CD4-positive, alpha-beta T cell (primary cell): ENCODE measurements around the gene JTB. TPM values are rescaled to one million over a fixed set of nuclear protein-coding genes. Genes with fewer than 3 reads are reported as not detected.

ENCODE experiments used
- ATAC-seq: fragments of 200-7000 bp; cut with Tn5 transposase; one replicate; pipeline ENCODE4 v1.10.0; 2022; ENCODE audit warnings: mild to moderate bottlenecking; ENCODE audit not compliant: poor library complexity
- CTCF ChIA-PET: fragments of 350-600 bp; sonication (Branson Sonifier 250); formaldehyde crosslinking; loops from one replicate; lab custom pipeline; 2021; ENCODE audit warnings: antibody characterized with exemption, inconsistent platforms; lab: Charles Lee
- POLR2A ChIA-PET: fragments of 350-600 bp; sonication (Branson Sonifier 250); formaldehyde crosslinking; loops from one replicate; lab custom pipeline; 2021; ENCODE audit warnings: antibody characterized with exemption, inconsistent platforms; lab: Charles Lee
- DNase-seq, 14 experiments: peaks; one replicate each; pipeline ENCODE4 v3.0.0-alpha.2; 2013 to 2020; ENCODE audit warnings: mixed read lengths in 2 of 14
- H3K27ac ChIP-seq, 2 donors: one replicate each; pipeline versions ENCODE4 v1.5.1 to v1.7.0; 2013; ENCODE audit warnings: low read length in 2 of 2, low read depth in 1 of 2, mild to moderate bottlenecking in 1 of 2
- H3K27me3 ChIP-seq, 2 experiments: 1 replicate in 1 of 2; 2 replicates in 1 of 2; pipeline versions ENCODE4 v1.6.1 to v1.7.0; 2013; ENCODE audit warnings: low read length in 2 of 2, control low read depth in 1 of 2, mild to moderate bottlenecking in 1 of 2, moderate library complexity in 1 of 2; ENCODE audit not compliant: insufficient read depth in 2 of 2, control insufficient read depth in 1 of 2
- H3K36me3 ChIP-seq: one replicate; pipeline ENCODE4 v1.6.1; 2013; ENCODE audit warnings: low read length, control low read depth; ENCODE audit not compliant: insufficient read depth
- H3K4me1 ChIP-seq: one replicate; pipeline ENCODE4 v1.6.1; 2013; ENCODE audit warnings: low read length, control low read depth; ENCODE audit not compliant: insufficient read depth
- H3K4me3 ChIP-seq: one replicate; pipeline ENCODE4 v1.5.1; 2013; ENCODE audit warnings: mild to moderate bottlenecking, low read length, moderate library complexity
- H3K9me3 ChIP-seq, 2 experiments: 1 replicate in 1 of 2; 2 replicates in 1 of 2; pipeline versions ENCODE4 v1.6.1 to v1.7.0; 2013; ENCODE audit warnings: low read length in 2 of 2, mild to moderate bottlenecking in 2 of 2, control low read depth in 1 of 2, moderate library complexity in 1 of 2; ENCODE audit not compliant: control insufficient read depth in 1 of 2, insufficient read depth in 1 of 2
- H3K27ac Mint-ChIP-seq: one replicate; pipeline ENCODE4 v1.8.0; 2020; ENCODE audit warnings: mixed read lengths
- H3K27me3 Mint-ChIP-seq: one replicate; pipeline ENCODE4 v1.8.0; 2021; ENCODE audit warnings: mixed read lengths
- H3K36me3 Mint-ChIP-seq: one replicate; pipeline ENCODE4 v1.8.0; 2021; ENCODE audit warnings: low read depth, mixed read lengths
- H3K4me1 Mint-ChIP-seq: one replicate; pipeline ENCODE4 v1.8.0; 2021; ENCODE audit warnings: low read depth, mixed read lengths
- H3K4me3 Mint-ChIP-seq: one replicate; pipeline ENCODE4 v1.8.0; 2020; ENCODE audit warnings: mild to moderate bottlenecking, mixed read lengths
- H3K9me3 Mint-ChIP-seq: one replicate; pipeline ENCODE4 v1.8.0; 2020; ENCODE audit warnings: mixed read lengths
- intact Hi-C, 2 experiments: fragments of 100-400 bp; cut with DNase I in 1 of 2; cut with micrococcal nuclease in 1 of 2; formaldehyde crosslinking; loops; one replicate each; pipeline versions ENCODE4 v1.15.1 to v1.9.0; 2023 to 2025; cut with DNase I, micrococcal nuclease
- total RNA-seq, 174 experiments: library from RNA in 2 of 174; stranded (reverse) in 2 of 174; gene quantifications; one replicate each; pipeline ENCODE4 v1.2.3 and lab custom pipeline; 2021 to 2026
- TF ChIP-seq, protein P1 (sequence below): fragments of 200-600 bp; IDR thresholded peaks from one replicate; pipeline ENCODE4 v1.8.0; 2022; ENCODE audit warnings: antibody characterized with exemption, mild to moderate bottlenecking

JTB gene
- total RNA-seq, 2 experiments from 2014 or later = 80.4 to 80.9 TPM

DNA sequence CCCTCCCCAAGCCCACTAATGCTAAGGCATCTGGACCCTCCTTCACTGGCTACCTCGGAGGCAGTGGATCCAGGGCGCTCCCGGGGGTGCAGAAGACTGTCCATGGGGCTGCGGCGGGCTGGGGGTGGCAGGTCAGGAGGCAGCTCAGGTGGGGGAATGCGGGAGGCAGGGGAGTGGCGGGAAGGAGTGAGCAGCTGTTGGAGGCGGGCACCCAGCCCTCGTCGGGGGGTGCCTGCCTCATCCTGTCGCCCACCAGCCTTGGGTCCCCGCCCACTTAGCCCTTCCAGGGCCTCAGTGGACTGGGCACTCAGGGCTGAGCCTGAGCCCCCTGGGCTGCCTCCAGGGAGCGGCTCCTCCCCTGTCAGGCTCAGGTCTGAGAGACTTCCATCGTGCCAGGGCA lies 44.0 kb downstream of the JTB start:
- H3K4me3 Mint-ChIP-seq = no peak overlapping the region
- H3K4me1 ChIP-seq = no peaks in the 10 kb centered on the region
- H3K36me3 Mint-ChIP-seq = peaks cover 73% of the 10 kb centered on the region
- peaks cover 81% of the 10 kb centered on the region for H3K36me3 ChIP-seq
- no peak for ATAC-seq
- TF ChIP-seq, protein P1, sequence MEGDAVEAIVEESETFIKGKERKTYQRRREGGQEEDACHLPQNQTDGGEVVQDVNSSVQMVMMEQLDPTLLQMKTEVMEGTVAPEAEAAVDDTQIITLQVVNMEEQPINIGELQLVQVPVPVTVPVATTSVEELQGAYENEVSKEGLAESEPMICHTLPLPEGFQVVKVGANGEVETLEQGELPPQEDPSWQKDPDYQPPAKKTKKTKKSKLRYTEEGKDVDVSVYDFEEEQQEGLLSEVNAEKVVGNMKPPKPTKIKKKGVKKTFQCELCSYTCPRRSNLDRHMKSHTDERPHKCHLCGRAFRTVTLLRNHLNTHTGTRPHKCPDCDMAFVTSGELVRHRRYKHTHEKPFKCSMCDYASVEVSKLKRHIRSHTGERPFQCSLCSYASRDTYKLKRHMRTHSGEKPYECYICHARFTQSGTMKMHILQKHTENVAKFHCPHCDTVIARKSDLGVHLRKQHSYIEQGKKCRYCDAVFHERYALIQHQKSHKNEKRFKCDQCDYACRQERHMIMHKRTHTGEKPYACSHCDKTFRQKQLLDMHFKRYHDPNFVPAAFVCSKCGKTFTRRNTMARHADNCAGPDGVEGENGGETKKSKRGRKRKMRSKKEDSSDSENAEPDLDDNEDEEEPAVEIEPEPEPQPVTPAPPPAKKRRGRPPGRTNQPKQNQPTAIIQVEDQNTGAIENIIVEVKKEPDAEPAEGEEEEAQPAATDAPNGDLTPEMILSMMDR = no peak
- H3K4me3 ChIP-seq = no peak overlapping the region
- H3K27me3 Mint-ChIP-seq = no peaks in the 10 kb centered on the region
- H3K27ac ChIP-seq = no peak overlapping the region
- DNase-seq = no peak
- intact Hi-C loops = no loop called here
- H3K9me3 Mint-ChIP-seq = no peaks in the 10 kb centered on the region
- H3K4me1 Mint-ChIP-seq = peaks cover 4% of the 10 kb centered on the region
- POLR2A ChIA-PET = interaction anchor here (1.3 to 3.8 kb wide), 2 partner anchors 10 to 11 kb away, joined by 6 to 15 read pairs; partner anchors contain the start of gene GATAD2B
- no peaks in the 10 kb centered on the region for H3K27me3 ChIP-seq
- H3K9me3 ChIP-seq = no peaks in the 10 kb centered on the region
- CTCF ChIA-PET = no interaction called here
- H3K27ac Mint-ChIP-seq = no peak overlapping the region

DNA sequence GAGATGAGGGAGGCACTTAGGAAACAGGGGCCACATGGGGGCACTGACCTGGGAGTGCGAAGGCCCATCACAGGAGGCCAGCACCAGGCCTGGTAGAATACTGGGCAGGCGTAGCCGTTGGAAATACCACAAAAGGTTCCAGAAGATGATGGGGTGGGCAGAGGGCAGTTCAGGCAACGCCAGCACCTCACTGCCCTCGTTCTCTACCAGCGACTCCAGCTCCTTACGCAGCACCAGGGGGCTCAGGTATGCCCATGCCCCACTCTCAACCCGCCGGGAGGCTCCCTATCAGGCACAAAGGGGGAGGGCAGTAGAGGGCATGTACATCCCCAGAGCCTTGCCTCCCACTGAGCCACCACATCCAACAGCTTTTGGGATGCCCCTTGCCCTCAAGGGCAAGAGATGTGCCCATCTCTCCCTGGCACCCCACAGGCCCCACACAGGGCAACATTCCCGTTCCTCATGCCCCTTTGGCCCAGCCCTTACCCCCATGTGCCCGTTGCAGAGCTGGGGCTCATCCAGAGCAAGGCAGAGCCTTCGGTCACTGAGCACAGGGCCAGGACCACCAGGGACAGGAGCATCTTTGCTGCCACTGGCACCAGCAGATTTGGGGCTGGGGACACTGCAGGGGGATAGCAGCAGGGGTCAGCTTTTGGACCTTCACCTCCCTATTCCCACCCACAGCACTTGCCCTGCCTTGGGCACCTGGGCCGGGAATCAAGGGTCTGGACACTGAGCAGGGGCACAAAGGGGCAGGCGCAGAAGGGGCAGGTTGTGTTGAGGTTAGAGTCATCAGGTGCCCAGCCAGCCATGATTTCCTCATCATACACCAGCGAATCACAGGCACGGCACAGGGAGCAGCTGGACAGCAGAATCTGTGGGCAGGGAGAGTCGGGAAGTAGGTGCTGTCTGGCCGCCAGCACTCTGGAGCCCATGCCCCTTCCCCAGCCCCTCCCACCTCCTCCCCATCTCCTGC lies 45.0 kb downstream of the JTB start:
- TF ChIP-seq, protein P1 = no peak
- ChIA-PET POLR2A (interaction anchor here (3.8 kb wide), 1 partner anchor 12 kb away, joined by 15 read pairs; no protein-coding TSS in a partner anchor), CTCF (interaction anchor here (0.7 kb wide), 1 partner anchor 400 kb away, joined by 3 read pairs; no protein-coding TSS in a partner anchor)
- intact Hi-C loops = no loop called here
- Mint-ChIP-seq H3K27ac (no peak overlapping the region), H3K4me1 (peaks cover 10% of the 10 kb centered on the region), H3K4me3 (no peak overlapping the region), H3K9me3 (no peaks in the 10 kb centered on the region), H3K27me3 (no peaks in the 10 kb centered on the region), H3K36me3 (peaks cover 63% of the 10 kb centered on the region)
- no peaks in the 10 kb centered on the region for H3K9me3 ChIP-seq
- no peaks in the 10 kb centered on the region for H3K27me3 ChIP-seq
- H3K27ac ChIP-seq = no peak overlapping the region
- H3K4me1 ChIP-seq = no peaks in the 10 kb centered on the region
- H3K4me3 ChIP-seq = no peak overlapping the region
- DNase-seq (no peak), ATAC-seq (no peak)
- H3K36me3 ChIP-seq = peaks cover 75% of the 10 kb centered on the region

DNA sequence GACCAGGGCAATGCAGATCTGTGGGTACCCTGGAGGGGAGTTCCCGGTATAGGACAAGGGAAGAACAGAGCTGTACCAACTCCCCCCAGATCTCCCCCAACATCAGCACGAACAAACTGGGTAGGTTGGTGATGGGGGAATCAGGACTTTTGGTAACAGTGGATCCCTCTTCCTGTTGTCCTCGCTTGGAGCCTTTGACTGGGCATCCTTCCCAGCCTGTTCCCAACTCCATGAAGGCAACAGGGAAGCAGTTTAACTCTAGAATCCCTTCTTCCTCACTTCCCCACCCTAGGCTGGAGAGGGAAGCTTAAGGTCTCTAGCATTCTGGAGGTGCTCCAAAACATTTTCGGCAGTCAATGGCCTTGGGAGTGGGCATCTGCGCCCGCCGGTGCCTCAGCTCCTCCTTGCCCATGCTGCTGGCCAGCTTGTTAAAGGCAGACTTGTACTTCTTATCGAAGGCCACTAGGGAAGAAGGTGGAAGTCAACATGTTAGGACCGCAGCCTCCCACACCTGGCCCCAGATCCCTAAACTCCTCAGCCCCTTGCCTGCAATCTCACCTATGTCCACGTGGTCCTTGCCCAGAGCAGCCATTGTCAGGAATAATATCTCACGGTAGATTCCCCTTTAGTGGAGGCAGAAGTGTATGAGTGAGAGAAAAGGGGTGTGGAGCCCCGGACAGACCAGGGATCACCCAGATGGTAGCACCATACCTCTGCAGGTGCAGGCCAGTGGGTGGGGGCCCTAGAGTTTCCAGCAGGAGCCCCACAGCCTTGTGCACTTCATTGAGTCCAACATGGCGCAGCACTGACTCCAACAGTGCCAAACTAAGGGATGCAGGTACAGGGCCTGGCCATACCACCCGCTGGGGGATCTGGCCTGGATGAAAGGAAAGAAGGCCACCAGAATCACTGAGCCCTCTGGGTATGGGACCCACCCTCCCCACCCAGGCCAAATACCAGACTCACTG lies 47.2 kb downstream of the JTB start:
- peaks cover 41% of the 10 kb centered on the region for H3K36me3 Mint-ChIP-seq
- Histone ChIP-seq H3K4me3 (no peak overlapping the region), H3K27me3 (no peaks in the 10 kb centered on the region), H3K27ac (no peak overlapping the region), H3K4me1 (no peaks in the 10 kb centered on the region), H3K36me3 (peaks cover 55% of the 10 kb centered on the region), H3K9me3 (no peaks in the 10 kb centered on the region)
- H3K9me3 Mint-ChIP-seq = no peaks in the 10 kb centered on the region
- no peak overlapping the region for H3K27ac Mint-ChIP-seq
- POLR2A ChIA-PET = interaction anchor here (1.0 to 2.3 kb wide), 2 partner anchors 15 to 28 kb away, joined by 3 to 12 read pairs; partner anchors contain the start of genes CRTC2 and DENND4B
- intact Hi-C loops = loop anchor here in 1 of 2 experiments (10.0 kb wide), 2 partner anchors 255 to 295 kb away; partner anchors contain the start of genes ILF2, NPR1 and UBAP2L
- peaks cover 10% of the 10 kb centered on the region for H3K4me1 Mint-ChIP-seq
- CTCF ChIA-PET = interaction anchor here (0.8 kb wide), 1 partner anchor 15 kb away, joined by 3 read pairs; no protein-coding TSS in a partner anchor
- H3K4me3 Mint-ChIP-seq = no peak overlapping the region
- DNase-seq (no peak), ATAC-seq (no peak)
- TF ChIP-seq, protein P1 = no peak
- H3K27me3 Mint-ChIP-seq = no peaks in the 10 kb centered on the region
